GM19397 (cell line): Measurements from ENCODE around the gene REEP3.
"Not testable (repeated sequence)": the region's sequence is repeated elsewhere in the genome, so short reads cannot be mapped to it uniquely, and the experiment has no call there.

Experiments used
- ATAC-seq: cut with Tn5 transposase; IDR thresholded peaks from one replicate; pipeline ENCODE4 v1.9.1; 2021; ENCODE audit warnings: mild to moderate bottlenecking, moderate library complexity; ENCODE audit not compliant: unreplicated experiment

The REEP3 gene, protein sequence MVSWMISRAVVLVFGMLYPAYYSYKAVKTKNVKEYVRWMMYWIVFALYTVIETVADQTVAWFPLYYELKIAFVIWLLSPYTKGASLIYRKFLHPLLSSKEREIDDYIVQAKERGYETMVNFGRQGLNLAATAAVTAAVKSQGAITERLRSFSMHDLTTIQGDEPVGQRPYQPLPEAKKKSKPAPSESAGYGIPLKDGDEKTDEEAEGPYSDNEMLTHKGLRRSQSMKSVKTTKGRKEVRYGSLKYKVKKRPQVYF

DNA sequence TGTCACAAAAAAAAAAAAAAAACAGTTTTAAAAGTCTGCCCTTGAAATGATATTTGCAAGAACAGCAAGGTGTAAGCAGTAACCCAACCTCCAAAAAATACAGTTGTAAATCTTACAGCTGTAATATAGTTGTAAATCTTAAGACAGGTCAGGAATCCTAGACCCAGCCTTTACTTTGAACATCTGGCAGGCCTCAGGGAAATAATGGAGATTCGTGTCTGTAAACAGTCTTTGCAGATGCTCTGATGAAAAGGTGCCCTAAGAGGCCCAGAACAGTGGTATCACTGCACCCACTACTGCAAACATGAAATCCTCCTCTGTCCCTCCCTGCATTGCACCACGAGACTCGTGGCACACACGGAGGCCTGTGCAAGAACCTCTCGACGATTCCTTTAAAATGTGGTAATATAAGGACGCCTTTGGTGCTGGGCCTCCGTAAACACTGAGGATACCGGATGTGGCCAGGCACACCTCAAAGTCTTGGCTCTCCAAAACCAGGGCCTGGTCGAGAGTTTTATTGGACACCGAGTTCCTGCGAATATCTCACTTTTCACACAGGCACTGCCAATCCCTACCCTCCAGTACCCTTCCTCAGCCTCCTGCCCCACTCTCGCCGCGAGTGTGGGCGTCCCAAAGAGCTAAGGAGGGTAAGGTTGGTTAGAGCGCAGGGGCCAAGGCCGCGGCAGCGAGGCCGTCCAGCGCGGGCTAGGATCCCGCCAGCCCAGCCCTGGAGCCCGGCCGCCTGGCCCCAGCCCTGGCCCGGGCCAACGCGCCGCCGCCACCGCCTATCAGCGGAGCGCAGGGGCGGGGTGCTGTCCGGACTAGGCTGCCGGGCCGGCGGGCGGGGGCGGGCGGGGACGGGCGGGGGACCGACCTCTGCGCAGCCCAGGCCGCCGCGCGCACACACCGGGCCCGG lies at the start of gene REEP3:
Gene REEP3, plus strand, starts transcription at position 902 of the 916 bp plus-strand sequence. CDS start 145 bp downstream, outside the sequence.
- peak; percentile 80 for ATAC-seq

DNA sequence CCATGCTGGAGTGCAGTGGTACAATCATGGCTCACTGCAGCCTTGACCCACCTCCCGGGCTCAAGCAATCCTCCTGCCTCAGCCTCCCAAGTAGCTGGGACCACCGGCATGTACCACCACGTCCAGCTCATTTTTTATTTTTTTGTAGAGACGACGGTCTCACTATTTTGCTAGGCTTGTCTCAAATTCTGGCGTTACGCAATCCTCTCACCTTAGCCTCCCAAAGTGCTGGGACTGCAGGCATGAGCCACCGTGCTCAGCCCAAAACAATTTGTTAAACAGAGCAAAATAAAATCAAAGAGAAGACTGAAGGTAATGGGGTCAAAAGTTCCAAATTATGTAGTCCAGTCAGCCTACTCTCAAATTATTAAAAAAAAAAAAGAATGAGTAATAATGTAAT lies 46.7 kb upstream of the REEP3 start:
- no peak for ATAC-seq

DNA sequence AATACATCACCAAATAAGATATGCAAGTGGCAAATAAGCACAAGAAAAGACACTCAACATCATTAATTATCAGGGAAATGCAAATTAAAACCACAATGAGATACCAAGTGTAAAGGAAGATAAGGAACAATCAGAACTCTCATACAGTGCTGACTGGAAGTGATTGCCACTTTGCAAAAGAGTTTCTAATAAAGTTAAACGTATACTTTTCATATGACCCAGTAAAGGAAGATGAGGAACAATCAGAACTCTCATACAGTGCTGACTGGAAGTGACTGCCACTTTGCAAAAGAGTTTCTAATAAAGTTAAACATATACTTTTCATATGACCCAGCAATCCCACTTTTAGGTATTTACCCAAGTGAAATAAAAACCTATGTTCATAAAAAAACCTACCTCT lies 43.3 kb upstream of the REEP3 start:
- no peak for ATAC-seq

DNA sequence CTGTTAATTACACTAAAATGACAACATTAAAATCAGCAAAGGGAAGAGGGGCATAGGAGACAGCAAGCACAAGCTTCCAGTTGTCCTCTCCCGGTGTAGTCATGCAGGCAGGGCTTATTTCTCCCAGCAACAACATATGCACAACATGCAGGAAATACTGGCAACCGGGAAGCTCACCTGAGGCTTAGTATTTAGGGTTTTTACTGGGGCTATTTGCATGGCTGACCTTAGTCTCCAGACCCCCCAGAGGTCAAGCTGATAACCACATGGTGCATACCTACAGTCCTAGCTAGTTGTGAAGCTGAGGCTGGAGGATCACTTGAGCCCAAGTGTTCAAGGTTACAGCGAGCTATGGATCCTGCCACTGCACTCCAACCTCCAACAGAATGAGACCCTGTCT lies 42.6 kb upstream of the REEP3 start:
- ATAC-seq = no peak

DNA sequence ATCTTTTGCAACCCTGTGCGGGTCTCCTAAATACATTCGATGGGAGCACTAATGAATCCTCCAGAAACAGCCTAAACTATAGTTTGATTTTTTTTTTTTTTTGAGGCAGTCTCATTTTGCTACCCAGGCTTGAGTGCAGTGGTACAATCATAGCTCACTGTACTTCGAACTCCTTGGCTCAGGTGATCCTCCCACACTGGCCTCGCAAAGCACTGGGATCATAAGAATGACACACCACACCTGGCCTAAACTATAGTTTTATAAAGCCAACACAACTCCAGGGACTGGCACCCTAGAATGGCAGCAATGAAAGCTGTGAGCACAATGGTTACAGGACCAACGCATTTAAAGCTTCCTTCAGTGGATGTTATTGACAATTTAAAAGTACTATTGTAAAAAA lies 41.0 kb upstream of the REEP3 start:
- no peak for ATAC-seq

DNA sequence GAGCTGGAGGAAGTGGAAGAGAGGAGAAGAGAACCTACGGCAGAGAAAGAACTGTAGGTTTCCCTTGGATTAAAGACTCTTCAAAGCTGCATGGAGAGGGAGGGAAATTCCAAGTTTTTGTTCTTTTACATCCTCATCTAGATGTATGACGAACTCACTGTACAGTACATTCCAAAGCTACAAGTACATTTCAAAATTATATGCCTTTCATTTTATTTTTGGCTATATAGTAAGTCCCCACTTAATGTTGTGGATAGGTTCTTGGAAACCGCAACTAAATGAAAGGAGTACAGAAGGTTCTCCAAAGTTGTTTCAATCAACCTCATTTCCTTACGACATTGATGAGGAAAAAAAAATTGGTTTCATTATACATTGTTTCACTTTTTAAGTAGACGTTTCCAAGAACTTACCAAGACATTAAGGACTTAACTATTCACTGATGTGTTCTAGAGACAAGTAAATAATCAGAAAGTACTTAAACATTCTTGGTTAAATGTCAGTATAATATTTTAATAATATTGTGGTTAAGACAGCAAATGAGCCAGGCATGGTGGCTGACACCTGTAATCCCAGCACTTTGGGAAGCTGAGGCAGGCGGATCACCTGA lies 39.3 kb upstream of the REEP3 start:
- no peak for ATAC-seq

DNA sequence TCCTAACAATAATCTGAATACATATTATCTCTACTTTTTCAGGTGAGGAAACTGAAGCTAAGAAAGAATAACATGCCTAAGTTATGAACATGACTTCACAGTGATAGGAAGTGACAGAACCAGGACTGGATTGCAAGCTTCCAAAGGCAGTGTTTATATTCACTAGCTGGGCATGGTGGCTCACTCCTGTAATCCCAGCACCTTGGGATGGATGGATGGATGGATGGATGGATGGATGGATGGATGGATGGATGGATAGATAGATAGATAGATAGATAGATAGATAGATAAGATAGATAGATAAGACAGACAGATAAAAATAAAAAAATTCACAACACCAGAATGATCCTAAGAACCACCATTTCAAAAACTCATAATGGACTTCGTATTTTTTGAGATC lies 37.2 kb upstream of the REEP3 start:
- no peak for ATAC-seq

DNA sequence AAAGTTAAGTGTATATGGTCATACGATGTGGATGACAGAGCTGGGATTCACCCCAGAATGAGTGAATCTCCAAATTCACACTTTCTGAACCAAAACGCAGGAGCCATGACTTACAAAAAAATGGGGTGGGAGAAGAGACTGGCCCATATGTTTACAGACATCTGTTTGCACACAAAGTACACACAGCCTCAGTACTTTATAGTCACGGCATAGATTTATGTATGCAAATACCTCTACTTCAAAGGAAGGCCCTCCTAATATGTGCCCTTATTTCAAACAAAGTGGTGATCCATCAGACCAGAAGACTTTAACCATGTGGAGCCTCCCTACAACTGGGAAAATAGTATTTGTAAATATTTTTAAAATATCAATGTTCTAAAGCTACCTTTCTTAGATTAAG lies 33.2 kb upstream of the REEP3 start:
- ATAC-seq = no peak

DNA sequence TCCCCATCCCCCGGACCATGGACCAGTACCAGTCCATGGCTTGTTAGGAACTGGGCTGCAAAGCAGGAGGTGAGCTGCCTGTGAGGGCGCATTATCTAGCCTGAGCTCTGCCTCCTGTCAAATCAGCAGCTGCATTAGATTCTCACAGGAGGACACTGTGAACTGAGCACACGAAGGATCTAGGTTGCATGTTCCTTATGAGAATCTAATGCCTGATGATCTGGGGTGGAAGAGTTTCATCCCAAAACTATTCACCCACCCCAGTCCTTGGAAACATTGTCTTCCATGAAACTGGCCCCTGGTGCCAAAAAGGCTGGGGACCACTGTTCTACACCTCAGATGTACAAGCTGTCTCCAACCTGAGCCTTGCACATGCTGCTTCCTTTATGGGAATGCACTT lies 31.4 kb upstream of the REEP3 start:
- ATAC-seq = no peak

DNA sequence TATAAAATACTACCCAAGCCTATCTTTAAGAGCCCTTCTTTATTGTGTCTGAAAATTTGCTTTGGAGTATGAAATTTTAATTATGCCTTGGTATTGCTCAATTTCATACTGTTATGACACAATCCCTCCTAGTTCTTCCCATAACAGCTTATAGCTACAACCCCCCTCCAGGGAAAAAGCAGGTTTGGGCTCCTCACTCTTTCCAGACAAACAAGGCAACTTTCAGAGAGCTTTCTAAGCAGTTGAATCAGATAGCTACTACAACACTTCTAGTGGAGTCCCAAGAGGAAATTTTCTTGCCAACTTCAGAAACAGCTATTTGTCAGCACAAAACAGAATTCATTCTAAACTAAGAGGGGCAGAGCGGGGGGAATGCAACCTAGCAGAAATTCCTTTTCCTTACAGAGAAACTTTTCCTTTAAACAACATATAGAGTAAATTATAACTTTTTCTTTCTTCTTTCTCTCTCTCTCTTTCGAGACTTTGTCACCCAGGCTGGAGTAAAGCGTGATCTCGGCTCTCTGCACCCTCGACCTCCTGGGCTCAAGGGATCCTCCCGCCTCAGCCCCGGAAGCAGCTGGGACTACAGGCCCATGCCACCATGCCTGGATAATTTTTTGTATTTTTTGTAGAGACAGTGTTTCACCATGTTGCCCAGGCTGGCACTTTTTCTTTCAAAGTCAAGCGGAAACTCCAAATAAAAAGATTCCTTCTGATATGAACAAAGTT lies 29.4 kb upstream of the REEP3 start:
- ATAC-seq = no peak

DNA sequence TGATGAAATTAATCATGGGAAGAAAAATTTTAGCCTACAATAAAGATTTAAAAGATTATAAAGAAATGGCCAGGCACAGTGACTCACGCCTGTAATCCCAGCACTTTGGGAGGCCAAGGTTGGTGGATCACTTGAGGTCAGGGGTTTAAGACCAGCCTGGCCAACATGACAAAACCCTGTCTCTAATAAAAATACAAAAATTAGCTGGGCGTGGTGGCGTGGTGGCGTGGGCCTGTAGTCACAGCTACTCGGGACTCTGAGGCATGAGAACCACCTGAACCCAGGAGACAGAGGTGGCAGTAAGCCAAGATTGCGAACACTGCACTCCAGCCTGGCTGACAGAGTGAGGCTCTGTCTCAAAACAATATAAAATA lies 28.9 kb upstream of the REEP3 start:
- ATAC-seq = not testable (repeated sequence)

DNA sequence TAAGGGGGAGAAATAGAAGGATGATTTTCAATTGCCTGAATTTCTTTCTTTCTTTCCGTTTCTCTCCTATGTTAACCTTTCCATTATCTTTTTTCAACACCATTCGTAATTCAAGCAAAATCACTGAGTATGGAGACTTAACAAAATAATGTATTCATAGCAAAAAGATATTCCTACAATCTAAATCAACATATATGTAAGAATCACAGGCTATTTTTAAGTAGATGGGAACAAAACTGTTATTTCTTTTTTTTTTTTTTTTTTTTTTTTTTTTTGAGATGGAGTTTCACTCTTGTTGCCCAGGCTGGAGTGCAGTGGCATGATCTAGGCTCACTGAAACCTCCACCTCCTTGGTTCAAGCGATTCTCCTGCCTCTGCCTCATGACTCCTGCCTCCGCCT lies 28.2 kb upstream of the REEP3 start:
- ATAC-seq = no peak

DNA sequence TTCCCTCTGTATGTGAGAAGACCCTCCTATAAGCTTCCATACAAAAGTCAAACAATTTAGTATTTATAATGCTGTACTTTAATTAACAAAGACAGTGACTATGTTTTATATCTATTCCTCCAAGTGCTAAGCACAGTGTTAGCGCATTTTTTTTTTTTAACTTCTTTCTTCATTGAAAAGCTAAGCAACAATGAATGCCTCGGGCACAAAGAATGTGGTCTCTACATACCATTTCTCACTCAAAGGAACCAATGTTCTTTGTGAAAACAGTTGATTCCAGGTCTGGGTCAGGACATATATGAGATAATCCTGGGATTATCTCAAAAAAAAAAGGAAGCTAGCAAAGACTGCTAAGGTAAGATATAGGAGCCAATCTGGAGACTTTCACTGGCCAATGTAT lies 26.2 kb upstream of the REEP3 start:
- no peak for ATAC-seq

DNA sequence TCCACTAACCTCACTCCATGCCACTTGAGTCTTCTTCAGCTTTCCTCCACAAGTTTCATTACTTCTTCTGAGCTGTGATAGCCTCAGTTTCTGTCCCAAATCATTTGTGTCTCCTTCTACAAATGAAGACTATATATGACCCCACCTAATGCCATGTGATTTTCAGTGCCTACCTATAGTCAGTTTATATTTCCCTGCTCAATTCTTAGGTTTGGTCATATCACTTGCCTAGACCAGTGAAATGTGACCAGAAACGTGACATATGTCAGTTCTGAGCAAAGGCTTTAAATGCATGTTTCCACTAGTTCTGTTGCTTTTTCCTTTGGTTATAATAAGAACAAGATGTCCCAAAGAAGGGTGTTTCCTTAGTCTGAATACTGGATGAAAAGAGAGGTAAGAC lies 24.6 kb upstream of the REEP3 start:
- no peak for ATAC-seq

DNA sequence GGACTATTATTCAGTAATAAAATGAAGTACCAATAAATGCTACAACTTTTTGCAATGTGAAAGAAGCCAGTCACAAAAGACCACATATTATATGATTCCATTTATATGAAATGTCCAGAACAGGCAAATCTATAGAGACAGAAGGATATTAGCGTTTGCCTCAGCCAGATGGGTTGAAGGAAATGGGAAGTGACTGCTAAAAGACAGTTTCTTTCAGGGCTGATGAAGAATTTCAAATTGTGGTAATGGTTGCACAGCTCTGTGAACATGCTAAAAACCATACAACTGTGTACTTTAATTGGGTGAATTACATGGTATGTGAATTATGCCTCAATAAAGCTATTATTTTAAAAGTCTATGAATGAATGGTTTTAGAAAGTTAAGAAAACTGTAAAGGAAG lies 23.9 kb upstream of the REEP3 start:
- no peak for ATAC-seq

DNA sequence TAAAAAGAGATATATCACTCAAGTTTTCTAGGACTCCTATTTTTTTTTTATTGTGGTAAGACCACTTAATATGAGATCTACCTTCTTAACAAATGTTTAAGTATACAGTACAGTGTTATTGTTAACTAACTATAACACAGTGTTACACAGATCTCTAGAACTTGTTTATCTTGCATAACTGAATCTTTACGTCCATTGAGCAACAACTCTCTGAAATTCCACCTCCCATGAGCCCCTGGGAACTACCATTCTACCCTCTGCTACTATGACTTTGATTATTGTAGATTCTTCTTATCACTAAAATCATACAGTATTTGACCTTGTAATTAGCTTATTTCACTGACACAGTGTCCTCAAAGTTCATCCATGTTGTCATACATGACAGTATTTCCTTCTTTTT lies 22.5 kb upstream of the REEP3 start:
- no peak for ATAC-seq

DNA sequence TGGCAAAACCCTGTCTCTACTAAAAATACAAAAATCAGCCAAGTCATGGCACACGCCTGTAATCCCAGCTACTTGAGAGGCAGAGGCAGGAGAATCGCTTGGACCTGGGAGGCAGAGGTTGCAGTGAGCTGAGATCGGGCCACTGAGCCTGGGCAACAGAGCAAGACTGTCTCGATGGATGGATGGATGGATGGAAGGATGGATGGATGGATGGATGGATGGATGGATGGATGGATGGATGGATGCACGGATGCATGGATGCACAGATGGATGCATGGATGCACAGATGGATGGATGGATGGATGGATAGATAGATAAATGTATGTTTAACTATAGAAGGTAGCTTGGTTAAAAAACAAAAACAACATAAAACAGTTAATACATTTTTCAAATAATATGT lies 20.6 kb upstream of the REEP3 start:
- not testable (repeated sequence) for ATAC-seq

DNA sequence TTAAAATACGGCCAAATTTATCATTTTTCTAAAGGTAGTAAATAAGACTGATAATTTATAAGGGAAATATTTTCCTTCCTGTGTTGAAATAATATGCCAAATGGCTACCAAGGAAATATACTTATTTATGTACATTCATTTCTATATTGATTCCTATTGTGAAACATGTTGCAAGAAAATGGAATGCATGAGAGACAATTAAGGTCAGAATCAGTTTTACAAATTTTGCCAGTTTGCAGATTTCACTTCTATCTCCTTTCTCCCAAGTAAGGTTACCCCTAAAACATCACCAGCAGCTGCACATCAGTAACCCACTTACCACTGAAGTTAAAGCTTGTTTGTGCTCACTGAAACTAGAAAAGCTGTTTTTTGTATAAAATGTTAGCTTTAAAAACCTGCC lies 19.2 kb upstream of the REEP3 start:
- ATAC-seq = no peak

DNA sequence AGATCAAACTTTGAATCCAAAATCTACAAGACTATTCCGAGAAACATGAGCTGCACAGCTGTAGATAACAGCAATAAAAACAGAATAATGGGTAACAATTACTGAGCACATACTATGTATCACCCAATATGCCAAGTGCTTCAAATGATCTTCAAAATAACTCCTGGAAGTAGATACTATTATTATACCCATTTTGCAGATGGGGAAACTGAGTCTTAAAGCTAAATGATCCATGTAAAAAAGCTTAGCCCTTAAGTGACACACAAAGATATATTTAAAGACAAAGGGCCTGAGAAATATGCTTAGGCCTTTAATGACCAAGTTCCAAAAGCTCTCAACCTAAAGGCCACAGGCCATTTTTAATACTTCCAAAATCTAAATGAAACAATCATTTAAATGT lies 18.4 kb upstream of the REEP3 start:
- ATAC-seq = no peak

DNA sequence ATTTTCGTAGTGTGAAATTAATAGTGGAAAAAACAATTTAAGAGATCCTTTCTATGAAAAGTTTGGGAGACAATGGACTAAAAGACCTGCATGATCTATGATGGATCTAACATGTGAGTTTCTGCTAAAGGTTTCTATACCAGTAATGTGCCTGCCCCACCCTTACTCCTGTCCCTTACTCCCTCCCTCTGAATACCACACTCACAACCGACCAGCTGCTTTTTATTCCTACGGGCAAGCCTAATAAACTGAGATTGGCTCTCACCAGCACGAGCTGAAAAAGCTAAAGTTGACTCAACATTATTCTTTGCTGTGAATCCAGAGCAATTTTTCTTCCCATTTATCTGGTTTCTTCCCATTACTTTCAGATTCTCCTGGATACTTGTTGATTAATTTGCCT lies 17.8 kb upstream of the REEP3 start:
- no peak for ATAC-seq

DNA sequence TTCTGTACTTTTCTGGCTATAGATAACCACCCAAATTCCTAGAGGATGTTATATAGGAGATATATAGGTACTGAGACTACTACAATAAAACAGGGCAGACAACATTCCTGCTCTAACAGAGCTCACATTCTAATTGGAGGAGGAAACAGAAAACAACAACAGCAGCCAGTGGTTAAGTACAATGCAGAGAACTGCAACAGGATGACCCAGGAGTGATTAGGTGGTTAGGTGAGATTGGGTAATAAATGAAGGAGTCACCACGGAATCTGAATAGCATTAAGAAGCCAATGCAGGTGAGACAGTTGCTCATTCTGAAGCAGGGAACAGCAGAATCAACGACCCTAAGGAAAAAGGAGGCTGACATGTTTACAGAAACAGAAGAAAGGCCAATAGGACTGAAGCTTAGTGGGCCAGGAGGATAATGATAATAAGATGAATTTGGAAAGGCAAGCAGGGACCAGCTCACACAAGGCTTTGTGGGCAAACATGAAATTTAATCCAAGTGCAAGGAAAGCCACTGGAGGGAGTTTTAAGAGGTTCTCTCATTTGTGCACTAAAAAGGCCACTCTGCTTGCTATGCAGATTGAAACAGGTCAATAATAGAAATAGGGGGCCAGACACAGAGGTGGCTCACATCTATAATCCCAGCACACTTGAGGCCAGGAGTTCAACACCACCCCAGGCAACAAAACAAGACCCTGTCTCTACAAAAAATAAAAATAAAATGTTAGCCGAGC lies 16.9 kb upstream of the REEP3 start:
- no peak for ATAC-seq
